ENCODE results near the gene CHORDC1.

- TF ChIP-seq, protein P1, sequence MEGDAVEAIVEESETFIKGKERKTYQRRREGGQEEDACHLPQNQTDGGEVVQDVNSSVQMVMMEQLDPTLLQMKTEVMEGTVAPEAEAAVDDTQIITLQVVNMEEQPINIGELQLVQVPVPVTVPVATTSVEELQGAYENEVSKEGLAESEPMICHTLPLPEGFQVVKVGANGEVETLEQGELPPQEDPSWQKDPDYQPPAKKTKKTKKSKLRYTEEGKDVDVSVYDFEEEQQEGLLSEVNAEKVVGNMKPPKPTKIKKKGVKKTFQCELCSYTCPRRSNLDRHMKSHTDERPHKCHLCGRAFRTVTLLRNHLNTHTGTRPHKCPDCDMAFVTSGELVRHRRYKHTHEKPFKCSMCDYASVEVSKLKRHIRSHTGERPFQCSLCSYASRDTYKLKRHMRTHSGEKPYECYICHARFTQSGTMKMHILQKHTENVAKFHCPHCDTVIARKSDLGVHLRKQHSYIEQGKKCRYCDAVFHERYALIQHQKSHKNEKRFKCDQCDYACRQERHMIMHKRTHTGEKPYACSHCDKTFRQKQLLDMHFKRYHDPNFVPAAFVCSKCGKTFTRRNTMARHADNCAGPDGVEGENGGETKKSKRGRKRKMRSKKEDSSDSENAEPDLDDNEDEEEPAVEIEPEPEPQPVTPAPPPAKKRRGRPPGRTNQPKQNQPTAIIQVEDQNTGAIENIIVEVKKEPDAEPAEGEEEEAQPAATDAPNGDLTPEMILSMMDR (IDR thresholded peaks at IDR 0.05; ENCODE audit: insufficient read depth, low read length), result no peak
- TF ChIP-seq POLR2AphosphoS5 (IDR thresholded peaks at IDR 0.05; ENCODE audit: low read depth) (no peak), SPI1 (IDR thresholded peaks at IDR 0.05; ENCODE audit: borderline replicate concordance, low read depth) (no peak)
Measured at GRCh38 chr11:90243534-90243933, 20.7 kb upstream of the CHORDC1 start.

Measured in HL-60 (cell line).